Fibroblast of skin of right quadriceps (primary cell): ENCODE results near the gene CD200R1.

ENCODE experiments used
- DNase-seq: peaks from one replicate; pipeline ENCODE4 v3.0.0-alpha.2; 2013

The CD200R1 gene

GRCh38 chr3:112884678-112885290, 90.1 kb downstream of the CD200R1 start:
- no peak for DNase-seq

GRCh38 chr3:112881891-112882290, 93.0 kb downstream of the CD200R1 start:
- DNase-seq = no peak

- DNase-seq = no peak
These were observed 99.3 kb downstream of the CD200R1 start for GRCh38 chr3:112875561-112875960.

GRCh38 chr3:112874725-112875124, 100.2 kb downstream of the CD200R1 start:
- DNase-seq = no peak

- no peak for DNase-seq
These were observed 101.3 kb downstream of the CD200R1 start for GRCh38 chr3:112873632-112874031.

- no peak for DNase-seq
These were observed 103.2 kb downstream of the CD200R1 start for GRCh38 chr3:112871735-112872134.
